HG03139 (cell line): ENCODE results near the gene CFB.
"Not testable (repeated sequence)": the region's sequence is repeated elsewhere in the genome, so short reads cannot be mapped to it uniquely, and the experiment has no call there.

ENCODE experiments used
- ATAC-seq: cut with Tn5 transposase; IDR thresholded peaks from one replicate; pipeline ENCODE4 v1.9.1; 2021; ENCODE audit not compliant: unreplicated experiment

Gene CFB

GRCh38 chr6:31970604-31971271 is 24.8 kb downstream of the CFB start:
- ATAC-seq: no peak

GRCh38 chr6:31971279-31971992 is 25.5 kb downstream of the CFB start:
- no peak for ATAC-seq

- ATAC-seq: peak; percentile 82
These were observed 26.3 kb downstream of the CFB start, which contains the start of gene DXO for GRCh38 chr6:31971993-31972708. DXO (minus strand) TSS chr6:31972138; CDS start chr6:31971675, 463 bp downstream.

- ATAC-seq: no peak
These were observed 26.9 kb downstream of the CFB start for GRCh38 chr6:31972709-31973350.

- ATAC-seq: not testable (repeated sequence)
These were observed 30.2 kb downstream of the CFB start for GRCh38 chr6:31976065-31976464.

- no peak for ATAC-seq
These were observed 32.0 kb downstream of the CFB start for GRCh38 chr6:31977816-31978431.

- no peak for ATAC-seq
These were observed 32.9 kb downstream of the CFB start for GRCh38 chr6:31978831-31979230.

- no peak for ATAC-seq
These were observed 33.5 kb downstream of the CFB start for GRCh38 chr6:31979238-31979898.

- not testable (repeated sequence) for ATAC-seq
These were observed 34.4 kb downstream of the CFB start for GRCh38 chr6:31980195-31980876.

- ATAC-seq: not testable (repeated sequence)
These were observed 35.1 kb downstream of the CFB start for GRCh38 chr6:31980998-31981397.

GRCh38 chr6:31981744-31982143 is 35.8 kb downstream of the CFB start, which contains the start of gene C4A:
C4A (plus strand) TSS chr6:31982057; CDS start chr6:31982108, 51 bp downstream.
- not testable (repeated sequence) for ATAC-seq

GRCh38 chr6:31989363-31989762 is 43.5 kb downstream of the CFB start:
- ATAC-seq: not testable (repeated sequence)

- not testable (repeated sequence) for ATAC-seq
These were observed 48.5 kb downstream of the CFB start for GRCh38 chr6:31994421-31994820.

GRCh38 chr6:31996385-31996784 is 50.5 kb downstream of the CFB start:
- ATAC-seq: not testable (repeated sequence)
